CD14-positive monocyte (primary cell): ENCODE data around the gene SPATA16. TPM values are rescaled to one million over a fixed set of nuclear protein-coding genes. Genes with fewer than 3 reads are reported as not detected.

Experiments used
- DNase-seq, 3 donors: peaks; one replicate each; pipeline ENCODE4 v3.0.0-alpha.2; 2011 to 2022
- H2AFZ ChIP-seq: 2 replicates; pipeline ENCODE4 v1.6.0; 2012; ENCODE audit warnings: mild to moderate bottlenecking, low read depth, low read length, inconsistent platforms; ENCODE audit not compliant: insufficient read depth, poor library complexity, severe bottlenecking
- H3K27ac ChIP-seq, 2 donors: 1 replicate in 1 of 2; 2 replicates in 1 of 2; pipeline ENCODE4 v1.5.1; 2012 to 2013; ENCODE audit warnings: low read length in 2 of 2, control low read depth in 1 of 2, inconsistent platforms in 1 of 2, low read depth in 1 of 2, mild to moderate bottlenecking in 1 of 2
- H3K27me3 ChIP-seq, 2 donors: one replicate each; pipeline versions ENCODE4 v1.6.0 to v1.6.1; 2011 to 2013; ENCODE audit warnings: low read length in 2 of 2; ENCODE audit not compliant: control insufficient read depth in 2 of 2, insufficient read depth in 2 of 2
- H3K36me3 ChIP-seq, 2 donors: replicated peaks in 1 of 2; 1 replicate in 1 of 2; 2 replicates in 1 of 2; pipeline versions ENCODE4 v1.5.1 to v1.6.1; 2012 to 2013; ENCODE audit warnings: low read length in 2 of 2, control low read depth in 1 of 2, inconsistent platforms in 1 of 2, mild to moderate bottlenecking in 1 of 2; ENCODE audit not compliant: insufficient read depth in 2 of 2, control insufficient read depth in 1 of 2
- H3K4me1 ChIP-seq, 2 donors: 1 replicate in 1 of 2; 2 replicates in 1 of 2; pipeline versions ENCODE4 v1.5.1 to v1.6.1; 2012 to 2013; ENCODE audit warnings: low read length in 2 of 2, control low read depth in 1 of 2, inconsistent platforms in 1 of 2, mild to moderate bottlenecking in 1 of 2, moderate library complexity in 1 of 2; ENCODE audit not compliant: insufficient read depth in 2 of 2, control insufficient read depth in 1 of 2
- H3K4me2 ChIP-seq: replicated peaks from 2 replicates; pipeline ENCODE3; 2012; ENCODE audit warnings: low read length, moderate library complexity, mild to moderate bottlenecking; ENCODE audit not compliant: poor library complexity, severe bottlenecking; ENCODE audit errors: extremely low read depth
- H3K4me3 ChIP-seq, 3 experiments: fragments of 200-600 bp in 1 of 3; sonication (generic) in 1 of 3; replicated peaks in 1 of 3; 1 replicate in 2 of 3; 2 replicates in 1 of 3; pipeline ENCODE4 v1.5.1; 2011 to 2013; ENCODE audit warnings: low read length in 3 of 3, mild to moderate bottlenecking in 3 of 3, control low read depth in 2 of 3, low read depth in 2 of 3, inconsistent platforms in 1 of 3, moderate library complexity in 1 of 3
- H3K79me2 ChIP-seq: 2 replicates; pipeline ENCODE4 v1.6.0; 2012; ENCODE audit warnings: mild to moderate bottlenecking, control low read depth, inconsistent platforms, low read length, moderate library complexity; ENCODE audit not compliant: insufficient read depth
- H3K9ac ChIP-seq: 2 replicates; pipeline ENCODE4 v1.6.0; 2017; ENCODE audit warnings: low read length, mild to moderate bottlenecking; ENCODE audit not compliant: insufficient read depth, poor library complexity, severe bottlenecking
- H3K9me3 ChIP-seq, 2 donors: replicated peaks in 1 of 2; 1 replicate in 1 of 2; 2 replicates in 1 of 2; pipeline versions ENCODE4 v1.5.1 to v1.6.1; 2012 to 2013; ENCODE audit warnings: low read length in 2 of 2, control low read depth in 1 of 2; ENCODE audit not compliant: control insufficient read depth in 1 of 2, insufficient read depth in 1 of 2
- H4K20me1 ChIP-seq: 2 replicates; pipeline ENCODE4 v1.6.0; 2012; ENCODE audit warnings: mild to moderate bottlenecking, low read length, control low read depth, moderate library complexity; ENCODE audit not compliant: insufficient read depth
- H3K27ac Mint-ChIP-seq, 7 donors: one replicate each; pipeline ENCODE4 v1.8.0; 2020; ENCODE audit warnings: mild to moderate bottlenecking in 7 of 7, mixed read lengths in 7 of 7, moderate library complexity in 6 of 7, inconsistent platforms in 2 of 7
- H3K27me3 Mint-ChIP-seq, 3 donors: one replicate each; pipeline ENCODE4 v1.8.0; 2021 to 2022; ENCODE audit warnings: low read depth in 3 of 3, mild to moderate bottlenecking in 3 of 3, mixed read lengths in 3 of 3, moderate library complexity in 3 of 3, inconsistent platforms in 1 of 3
- H3K36me3 Mint-ChIP-seq, 2 donors: one replicate each; pipeline ENCODE4 v1.8.0; 2020; ENCODE audit warnings: mixed read lengths in 2 of 2, inconsistent platforms in 1 of 2, mild to moderate bottlenecking in 1 of 2
- H3K4me1 Mint-ChIP-seq: one replicate; pipeline ENCODE4 v1.8.0; 2020; ENCODE audit warnings: mild to moderate bottlenecking, mixed read lengths
- H3K4me3 Mint-ChIP-seq, 2 donors: one replicate each; pipeline ENCODE4 v1.8.0; 2020; ENCODE audit warnings: mild to moderate bottlenecking in 2 of 2, mixed read lengths in 2 of 2, moderate library complexity in 1 of 2
- H3K9me3 Mint-ChIP-seq, 7 donors: one replicate each; pipeline ENCODE4 v1.8.0; 2020 to 2022; ENCODE audit warnings: mixed read lengths in 7 of 7, mild to moderate bottlenecking in 6 of 7, moderate library complexity in 6 of 7, inconsistent platforms in 2 of 7
- CTCF ChIP-seq: fragments of 200-600 bp; IDR thresholded peaks from one replicate; pipeline ENCODE4 v1.8.0; 2022; ENCODE audit warnings: antibody characterized with exemption, mild to moderate bottlenecking
- WGBS: methylation state at CpG from one replicate; pipeline ENCODE4 v1.1.5; 2013; ENCODE audit warnings: missing lambda C conversion rate; ENCODE audit not compliant: insufficient coverage; 5-methylcytosine and 5-hydroxymethylcytosine counted together
- intact Hi-C, 2 donors: fragments of 100-400 bp; cut with micrococcal nuclease; formaldehyde crosslinking; loops; one replicate each; pipeline versions ENCODE4 v1.15.0 to v1.15.1; 2023
- polyA plus RNA-seq, 3 donors: library from polyadenylated mRNA; depleted of rRNA in 1 of 3; unstranded in 2 of 3; stranded (reverse) in 1 of 3; fragments of 300-500 nt in 2 of 3; fragments of >200 nt in 1 of 3; fragmentation: Illumina TruSeq in 2 of 3; gene quantifications; 1 replicate in 2 of 3; 2 replicates in 1 of 3; pipeline ENCODE4 v1.2.3, GENCODE V29; 2012 to 2021

SPATA16 gene
- polyA plus RNA-seq, 3 donors: not detected

- H3K4me1 Mint-ChIP-seq: no peaks in the 10 kb centered on the region
- no peak overlapping the region for H3K27ac Mint-ChIP-seq
- no peaks in the 10 kb centered on the region for H3K79me2 ChIP-seq
- no peak overlapping the region for H3K27ac ChIP-seq
- H3K9me3 ChIP-seq: no peaks in the 10 kb centered on the region
- H2AFZ ChIP-seq: no peak overlapping the region
- no peaks in the 10 kb centered on the region for H3K27me3 ChIP-seq
- no peak for DNase-seq
- no peak overlapping the region for H3K4me3 ChIP-seq
- intact Hi-C loops: no loop called here
- TF ChIP-seq CTCF: no peak
- no peaks in the 10 kb centered on the region for H3K9me3 Mint-ChIP-seq
- no CpG with 5 or more reads among the region's 2 CpGs for WGBS
- peaks cover 0 to 1% (median 1%) of the 10 kb centered on the region in 3 donors for H3K27me3 Mint-ChIP-seq
- no peak overlapping the region for H3K9ac ChIP-seq
- H3K36me3 Mint-ChIP-seq: no peaks in the 10 kb centered on the region
- no peak overlapping the region for H3K4me2 ChIP-seq
- H3K4me1 ChIP-seq: no peaks in the 10 kb centered on the region
- no peaks in the 10 kb centered on the region for H3K36me3 ChIP-seq
- H3K4me3 Mint-ChIP-seq: no peak overlapping the region
- H4K20me1 ChIP-seq: no peaks in the 10 kb centered on the region
Measured at GRCh38 chr3:173049360-173049759, 91.7 kb downstream of the SPATA16 start.

- H3K4me1 ChIP-seq: no peaks in the 10 kb centered on the region
- no peaks in the 10 kb centered on the region for H3K27me3 ChIP-seq
- no peak overlapping the region for H3K27ac ChIP-seq
- H3K27ac Mint-ChIP-seq: no peak overlapping the region
- H2AFZ ChIP-seq: no peak overlapping the region
- no peak overlapping the region for H3K9ac ChIP-seq
- no peak overlapping the region for H3K4me2 ChIP-seq
- H3K79me2 ChIP-seq: no peaks in the 10 kb centered on the region
- H4K20me1 ChIP-seq: no peaks in the 10 kb centered on the region
- H3K4me3 ChIP-seq: no peak overlapping the region
- WGBS: no CpG with 5 or more reads among the region's 2 CpGs
- intact Hi-C loops: no loop called here
- no peak for DNase-seq
- H3K27me3 Mint-ChIP-seq: peaks cover 0 to 1% (median 1%) of the 10 kb centered on the region in 3 donors
- H3K4me3 Mint-ChIP-seq: no peak overlapping the region
- no peaks in the 10 kb centered on the region for H3K36me3 ChIP-seq
- H3K4me1 Mint-ChIP-seq: no peaks in the 10 kb centered on the region
- TF ChIP-seq CTCF: no peak
- H3K36me3 Mint-ChIP-seq: no peaks in the 10 kb centered on the region
- H3K9me3 Mint-ChIP-seq: no peaks in the 10 kb centered on the region
- no peaks in the 10 kb centered on the region for H3K9me3 ChIP-seq
Measured at GRCh38 chr3:173045770-173046382, 95.2 kb downstream of the SPATA16 start.
